H1 (cell line): ENCODE data around the gene SCGB3A1.

Experiments
- CBX8 ChIP-seq: fragments of 300-800, 300-1000 bp; sonication (generic); IDR thresholded peaks from 2 replicates; pipeline ENCODE4 v1.7.1; 2016; ENCODE audit warnings: low read depth, low read length, borderline replicate concordance
- CHD2 ChIP-seq: IDR thresholded peaks from 2 replicates; pipeline ENCODE4 v1.6.1; 2012; ENCODE audit warnings: low read length, improper control_type of control experiment
- CTCF ChIP-seq, 3 experiments: IDR thresholded peaks; 1 replicate in 2 of 3; 2 replicates in 1 of 3; pipeline versions ENCODE4 v1.5.1 to v1.6.1; 2011; ENCODE audit warnings: low read length in 3 of 3, mild to moderate bottlenecking in 3 of 3, inconsistent platforms in 2 of 3, low read depth in 1 of 3, moderate library complexity in 1 of 3; ENCODE audit not compliant: insufficient read depth in 1 of 3; ENCODE audit errors: control extremely low read depth in 1 of 3
- EP300 ChIP-seq, 2 experiments: IDR thresholded peaks; 1 replicate in 1 of 2; 2 replicates in 1 of 2; pipeline ENCODE4 v1.6.1; 2011 to 2012; ENCODE audit warnings: low read depth in 2 of 2, low read length in 2 of 2, mild to moderate bottlenecking in 2 of 2, borderline replicate concordance in 1 of 2, inconsistent platforms in 1 of 2, moderate library complexity in 1 of 2
- FOSL1 ChIP-seq: IDR thresholded peaks from 2 replicates; pipeline ENCODE4 v1.6.1; 2011; ENCODE audit warnings: mild to moderate bottlenecking, low read depth, low read length, moderate library complexity; ENCODE audit not compliant: insufficient read depth
- MAFK ChIP-seq: IDR thresholded peaks from 2 replicates; pipeline ENCODE4 v1.6.1; 2012; ENCODE audit warnings: low read depth, mild to moderate bottlenecking, improper control_type of control experiment, low read length
- MAX ChIP-seq: IDR thresholded peaks from 2 replicates; pipeline ENCODE4 v1.6.1; 2012; ENCODE audit warnings: inconsistent platforms
- NRF1 ChIP-seq: IDR thresholded peaks from 2 replicates; pipeline ENCODE4 v1.6.1; 2011; ENCODE audit warnings: mild to moderate bottlenecking, low read depth, low read length, improper control_type of control experiment
- POLR2AphosphoS5 ChIP-seq: IDR thresholded peaks from 2 replicates; pipeline ENCODE4 v1.6.1; 2011; ENCODE audit warnings: low read depth, low read length
- RNF2 ChIP-seq: fragments of 200-900, 300-1000 bp; sonication (generic); IDR thresholded peaks from 2 replicates; pipeline ENCODE4 v1.7.1; 2016; ENCODE audit warnings: borderline replicate concordance, low read depth, mild to moderate bottlenecking, antibody characterized with exemption, low read length; ENCODE audit not compliant: poor library complexity, severe bottlenecking; ENCODE audit errors: missing control alignments
- SP1 ChIP-seq: IDR thresholded peaks from 2 replicates; pipeline ENCODE4 v1.6.1; 2011; ENCODE audit warnings: low read depth, low read length
- SUZ12 ChIP-seq: fragments of 200-600 bp; sonication (generic); IDR thresholded peaks from 2 replicates; pipeline ENCODE4 v1.6.1; 2012; ENCODE audit warnings: mild to moderate bottlenecking, inconsistent platforms, low read length, moderate library complexity, mixed read lengths
- TAF7 ChIP-seq: optimal IDR thresholded peaks from 2 replicates; pipeline ENCODE3; 2011; ENCODE audit warnings: low read depth, mild to moderate bottlenecking, inconsistent platforms, low read length, moderate library complexity, borderline replicate concordance
- YY1 ChIP-seq: IDR thresholded peaks from 2 replicates; pipeline ENCODE4 v1.6.1; 2011; ENCODE audit warnings: low read depth, mild to moderate bottlenecking, low read length

- TF ChIP-seq SP1 = no peak
- TF ChIP-seq CTCF (IDR thresholded peaks at IDR 0.05; ENCODE audit: control extremely low read depth in 1 of 3, insufficient read depth in 1 of 3, low read depth in 1 of 3, low read length in 3 of 3) = no peak
- TF ChIP-seq NRF1 = no peak
- no peak for TF ChIP-seq FOSL1
- TF ChIP-seq MAFK = no peak
- no peak for TF ChIP-seq CHD2
- TF ChIP-seq SUZ12 = no peak
- no peak for TF ChIP-seq CBX8
- TF ChIP-seq POLR2AphosphoS5 = no peak
- TF ChIP-seq MAX = no peak
- TF ChIP-seq RNF2 = no peak
- TF ChIP-seq EP300 (IDR thresholded peaks at IDR 0.05; ENCODE audit: borderline replicate concordance in 1 of 2, low read depth in 2 of 2, low read length in 2 of 2) = no peak
- no peak for TF ChIP-seq YY1
- TF ChIP-seq TAF7 = no peak
Measured at GRCh38 chr5:180555168-180555921, 36.0 kb downstream of the SCGB3A1 start.
